Spleen (tissue), 11 donors: ENCODE measurements around the gene WDR20. TPM values are rescaled to one million over a fixed set of nuclear protein-coding genes. Genes with fewer than 3 reads are reported as not detected.

Source experiments
- DNase-seq: peaks from one replicate; pipeline ENCODE4 v3.0.0-alpha.2; 2020
- H3K27ac ChIP-seq, 8 donors: fragments of 200-600 bp; sonication (generic) in 7 of 8; 1 replicate in 4 of 8; 2 replicates in 4 of 8; pipeline versions ENCODE4 v1.5.0 to v1.8.0; 2016 to 2021; ENCODE audit warnings: inconsistent platforms in 4 of 8, mild to moderate bottlenecking in 4 of 8, moderate library complexity in 1 of 8
- H3K27me3 ChIP-seq, 7 donors: fragments of 200-600 bp; sonication (generic) in 6 of 7; replicated peaks in 1 of 7; 1 replicate in 4 of 7; 2 replicates in 3 of 7; pipeline versions ENCODE4 v1.5.0 to v1.8.0; 2016 to 2021; ENCODE audit warnings: inconsistent platforms in 3 of 7, mild to moderate bottlenecking in 1 of 7
- H3K36me3 ChIP-seq, 6 donors: fragments of 200-600 bp; sonication (generic) in 5 of 6; 1 replicate in 4 of 6; 2 replicates in 2 of 6; pipeline versions ENCODE4 v1.5.0 to v1.8.0; 2016 to 2021; ENCODE audit warnings: inconsistent platforms in 2 of 6
- H3K4me1 ChIP-seq, 6 donors: fragments of 200-600 bp; sonication (generic) in 5 of 6; 1 replicate in 3 of 6; 2 replicates in 3 of 6; pipeline versions ENCODE4 v1.5.0 to v1.8.0; 2016 to 2021; ENCODE audit warnings: inconsistent platforms in 3 of 6
- H3K4me3 ChIP-seq, 8 donors: fragments of 200-600 bp; sonication (generic) in 7 of 8; 1 replicate in 4 of 8; 2 replicates in 4 of 8; pipeline versions ENCODE4 v1.5.0 to v1.8.0; 2016 to 2021; ENCODE audit warnings: inconsistent platforms in 4 of 8, mild to moderate bottlenecking in 4 of 8, moderate library complexity in 2 of 8
- H3K9me3 ChIP-seq, 8 donors: fragments of 200-600 bp; sonication (generic) in 7 of 8; 1 replicate in 4 of 8; 2 replicates in 4 of 8; pipeline versions ENCODE4 v1.5.0 to v1.8.0; 2016 to 2021; ENCODE audit warnings: inconsistent platforms in 4 of 8
- POLR2A ChIP-seq, 3 donors: fragments of 450-650 bp; IDR thresholded peaks; one replicate each; pipeline ENCODE4 v1.5.1; 2017; ENCODE audit warnings: antibody characterized with exemption in 3 of 3, mild to moderate bottlenecking in 1 of 3
- POLR2AphosphoS5 ChIP-seq, 3 donors: sonication (generic); formaldehyde crosslinking; IDR thresholded peaks; one replicate each; pipeline ENCODE4 v1.5.1; 2017; ENCODE audit warnings: antibody characterized with exemption in 3 of 3
- WGBS, 5 donors: extraction: QIAGEN DNeasy Blood & Tissue Kit in 3 of 5; methylation state at CpG; one replicate each; pipeline versions ENCODE4 v1.1.5 to v1.1.7; 2013 to 2018; 5-methylcytosine and 5-hydroxymethylcytosine counted together
- intact Hi-C: fragments of 100-400 bp; cut with DNase I; formaldehyde crosslinking; loops from one replicate; pipeline ENCODE4 v1.15.0; 2023; ENCODE audit warnings: low total_unique reads
- polyA plus RNA-seq, 3 donors: library from polyadenylated mRNA; stranded (reverse); fragments of 200-250 nt; gene quantifications; one replicate each; pipeline ENCODE4 v1.2.1, GENCODE V29; 2013
- total RNA-seq, 7 donors: library from RNA; depleted of rRNA in 3 of 7; stranded (reverse); fragments of >200 nt in 3 of 7; fragmentation: NEBNext Ultra II Directional in 4 of 7; extraction: Animal tissue kit (Norgen Biotek cat#: 25700) in 4 of 7; gene quantifications; one replicate each; pipeline versions ENCODE4 v1.1.0 to v1.2.1, GENCODE V29; 2016 to 2021
- TF ChIP-seq, protein P1 (sequence below), 11 experiments: fragments of 200-600 bp in 7 of 11; fragments of 450-650 bp in 4 of 11; sonication (generic) in 4 of 11; IDR thresholded peaks in 8 of 11; conservative IDR thresholded peaks in 3 of 11; 1 replicate in 7 of 11; 2 replicates in 4 of 11; pipeline versions ENCODE4 v1.4.0 to v1.8.0; 2016 to 2021; ENCODE audit warnings: antibody characterized with exemption in 11 of 11, inconsistent platforms in 4 of 11, mild to moderate bottlenecking in 1 of 11
- donor health status: healthy with polysubstance abuse.
- donor health status: DM: no; HTN: no; CAD: no; lungs with moderate emphysema.
- donor health status: DM: no; HTN: no; CAD: no.
- donor health status: Bipolar disorder and iron deficiency.
- donor health status: healthy.
- donor health status: DM: no; HTN: no; CAD: no.
- donor health status: DM: yes; HTN: yes; CAD: no.

WDR20 gene
- total and polyA plus RNA-seq, 10 donors: 8.7 to 40.8 (median 28.2) TPM

- DNase-seq: no peak
- H3K4me1 ChIP-seq: peaks cover 6 to 44% (median 20%) of the 10 kb centered on the region in 6 donors
- no peak overlapping the region for H3K27ac ChIP-seq
- H3K9me3 ChIP-seq: no peaks in the 10 kb centered on the region
- H3K36me3 ChIP-seq: peaks cover 0 to 90% (median 47%) of the 10 kb centered on the region in 6 donors
- intact Hi-C loops: no loop called here
- H3K4me3 ChIP-seq: no peak overlapping the region
- 79 to 94% (median 90%) methylated on average over 5 of the region's 5 CpGs for WGBS, 5 donors
- TF ChIP-seq, protein P1, sequence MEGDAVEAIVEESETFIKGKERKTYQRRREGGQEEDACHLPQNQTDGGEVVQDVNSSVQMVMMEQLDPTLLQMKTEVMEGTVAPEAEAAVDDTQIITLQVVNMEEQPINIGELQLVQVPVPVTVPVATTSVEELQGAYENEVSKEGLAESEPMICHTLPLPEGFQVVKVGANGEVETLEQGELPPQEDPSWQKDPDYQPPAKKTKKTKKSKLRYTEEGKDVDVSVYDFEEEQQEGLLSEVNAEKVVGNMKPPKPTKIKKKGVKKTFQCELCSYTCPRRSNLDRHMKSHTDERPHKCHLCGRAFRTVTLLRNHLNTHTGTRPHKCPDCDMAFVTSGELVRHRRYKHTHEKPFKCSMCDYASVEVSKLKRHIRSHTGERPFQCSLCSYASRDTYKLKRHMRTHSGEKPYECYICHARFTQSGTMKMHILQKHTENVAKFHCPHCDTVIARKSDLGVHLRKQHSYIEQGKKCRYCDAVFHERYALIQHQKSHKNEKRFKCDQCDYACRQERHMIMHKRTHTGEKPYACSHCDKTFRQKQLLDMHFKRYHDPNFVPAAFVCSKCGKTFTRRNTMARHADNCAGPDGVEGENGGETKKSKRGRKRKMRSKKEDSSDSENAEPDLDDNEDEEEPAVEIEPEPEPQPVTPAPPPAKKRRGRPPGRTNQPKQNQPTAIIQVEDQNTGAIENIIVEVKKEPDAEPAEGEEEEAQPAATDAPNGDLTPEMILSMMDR (IDR thresholded peaks at IDR 0.05 in 8 of 11, conservative IDR thresholded peaks at IDR 0.05 in 3 of 11): no peak
- TF ChIP-seq POLR2A (IDR thresholded peaks at IDR 0.05) (no peak), POLR2AphosphoS5 (IDR thresholded peaks at IDR 0.05) (no peak)
- no peaks in the 10 kb centered on the region for H3K27me3 ChIP-seq
Observed at GRCh38 chr14:102205560-102205959, 65.9 kb downstream of the WDR20 start.

GRCh38 chr14:102206918-102207317 lies 67.2 kb downstream of the WDR20 start:
- Histone ChIP-seq H3K27ac (no peak overlapping the region), H3K36me3 (peaks cover 0 to 94% (median 54%) of the 10 kb centered on the region in 6 donors), H3K9me3 (no peaks in the 10 kb centered on the region), H3K27me3 (no peaks in the 10 kb centered on the region), H3K4me1 (peaks cover 0 to 32% (median 10%) of the 10 kb centered on the region in 6 donors), H3K4me3 (no peak overlapping the region)
- TF ChIP-seq, protein P1 (IDR thresholded peaks at IDR 0.05 in 8 of 11, conservative IDR thresholded peaks at IDR 0.05 in 3 of 11): no peak
- no peak for TF ChIP-seq POLR2A (IDR thresholded peaks at IDR 0.05)
- no peak for TF ChIP-seq POLR2AphosphoS5 (IDR thresholded peaks at IDR 0.05)
- DNase-seq: no peak
- intact Hi-C loops: no loop called here
- WGBS, 5 donors: 92 to 98% (median 93%) methylated on average over 8 of the region's 8 CpGs

- Histone ChIP-seq H3K27ac (no peak overlapping the region), H3K36me3 (peaks cover 0 to 100% (median 57%) of the 10 kb centered on the region in 6 donors), H3K4me3 (no peak overlapping the region), H3K9me3 (no peaks in the 10 kb centered on the region), H3K27me3 (no peaks in the 10 kb centered on the region), H3K4me1 (peaks cover 0 to 24% (median 8%) of the 10 kb centered on the region in 6 donors)
- DNase-seq: no peak
- 95 to 97% (median 95%) methylated on average over 12 to 13 of the region's 13 CpGs for WGBS, 5 donors
- intact Hi-C loops: no loop called here
- TF ChIP-seq POLR2A (IDR thresholded peaks at IDR 0.05): no peak
- TF ChIP-seq POLR2AphosphoS5 (IDR thresholded peaks at IDR 0.05): no peak
- TF ChIP-seq, protein P1 (IDR thresholded peaks at IDR 0.05 in 8 of 11, conservative IDR thresholded peaks at IDR 0.05 in 3 of 11): no peak
Observed at GRCh38 chr14:102207831-102208365, 68.2 kb downstream of the WDR20 start.

- intact Hi-C loops: no loop called here
- peaks cover 0 to 25% (median 10%) of the 10 kb centered on the region in 6 donors for H3K4me1 ChIP-seq
- peak overlapping the region in 1 of 8 donors; percentile 21 for H3K27ac ChIP-seq
- no peaks in the 10 kb centered on the region for H3K27me3 ChIP-seq
- H3K9me3 ChIP-seq: no peaks in the 10 kb centered on the region
- TF ChIP-seq, protein P1 (IDR thresholded peaks at IDR 0.05 in 8 of 11, conservative IDR thresholded peaks at IDR 0.05 in 3 of 11): no peak
- TF ChIP-seq POLR2AphosphoS5 (IDR thresholded peaks at IDR 0.05): no peak
- TF ChIP-seq POLR2A (IDR thresholded peaks at IDR 0.05): no peak
- peak; percentile 33 for DNase-seq
- H3K36me3 ChIP-seq: peaks cover 0 to 100% (median 55%) of the 10 kb centered on the region in 6 donors
- no peak overlapping the region for H3K4me3 ChIP-seq
- 93 to 97% (median 95%) methylated on average over 15 to 17 of the region's 17 CpGs for WGBS, 5 donors
Observed at GRCh38 chr14:102208741-102209140, 69.0 kb downstream of the WDR20 start.
